Parathyroid adenoma (tissue), 2 donors: ENCODE data around the gene APOE.

Experiments used
- H2AFZ ChIP-seq: fragments of 300-600 bp; sonication (generic); one replicate; pipeline ENCODE4 v1.7.0; 2017; ENCODE audit warnings: antibody characterized with exemption, mild to moderate bottlenecking
- H3K27ac ChIP-seq: fragments of 300-600 bp; sonication (generic); one replicate; pipeline ENCODE4 v1.7.0; 2017
- H3K27me3 ChIP-seq: fragments of 300-600 bp; sonication (generic); one replicate; pipeline ENCODE4 v1.7.0; 2017; ENCODE audit warnings: low read length; ENCODE audit not compliant: control insufficient read depth, insufficient read depth
- H3K36me3 ChIP-seq: fragments of 300-600 bp; sonication (generic); one replicate; pipeline ENCODE4 v1.7.0; 2017; ENCODE audit warnings: low read length; ENCODE audit not compliant: control insufficient read depth, insufficient read depth
- H3K4me1 ChIP-seq: fragments of 300-600 bp; sonication (generic); one replicate; pipeline ENCODE4 v1.7.0; 2017; ENCODE audit warnings: control low read depth
- H3K4me2 ChIP-seq: fragments of 300-600 bp; sonication (generic); one replicate; pipeline ENCODE4 v1.7.0; 2017; ENCODE audit warnings: low read length
- H3K4me3 ChIP-seq: fragments of 300-600 bp; sonication (generic); one replicate; pipeline ENCODE4 v1.7.0; 2017; ENCODE audit warnings: low read depth, low read length
- H3K79me2 ChIP-seq: fragments of 300-600 bp; sonication (generic); one replicate; pipeline ENCODE4 v1.7.0; 2017; ENCODE audit warnings: control low read depth
- H3K9ac ChIP-seq: fragments of 300-600 bp; sonication (generic); one replicate; pipeline ENCODE4 v1.7.0; 2017; ENCODE audit warnings: mild to moderate bottlenecking
- H3K9me3 ChIP-seq: fragments of 300-600 bp; sonication (generic); one replicate; pipeline ENCODE4 v1.7.0; 2017; ENCODE audit warnings: low read length; ENCODE audit not compliant: control insufficient read depth
- CTCF ChIP-seq: fragments of 300-600 bp; sonication (generic); IDR thresholded peaks from one replicate; pipeline ENCODE4 v1.7.0; 2017; ENCODE audit warnings: antibody characterized with exemption, mild to moderate bottlenecking
- donor health status: primary hyperparathyroidism.

Gene APOE

GRCh38 chr19:44890366-44891015, 15.1 kb upstream of the APOE start:
- Histone ChIP-seq H3K27me3 (no peaks in the 10 kb centered on the region), H3K4me3 (peak overlapping the region; percentile 71), H3K4me1 (peaks cover 15% of the 10 kb centered on the region), H3K27ac (peak overlapping the region; percentile 92), H3K36me3 (no peaks in the 10 kb centered on the region), H3K9ac (no peak overlapping the region), H3K79me2 (peaks cover 18% of the 10 kb centered on the region), H3K9me3 (no peaks in the 10 kb centered on the region), H3K4me2 (peak overlapping the region; percentile 86), H2AFZ (peak overlapping the region; percentile 76)
- TF ChIP-seq CTCF = no peak

- no peaks in the 10 kb centered on the region for H3K36me3 ChIP-seq
- TF ChIP-seq CTCF = no peak
- no peaks in the 10 kb centered on the region for H3K9me3 ChIP-seq
These were observed 14.3 kb upstream of the APOE start, which contains the start of gene TOMM40 for GRCh38 chr19:44891016-44891882. Gene TOMM40 (plus strand): TSS chr19:44891254. CDS start chr19:44891416, 162 bp downstream.

DNA sequence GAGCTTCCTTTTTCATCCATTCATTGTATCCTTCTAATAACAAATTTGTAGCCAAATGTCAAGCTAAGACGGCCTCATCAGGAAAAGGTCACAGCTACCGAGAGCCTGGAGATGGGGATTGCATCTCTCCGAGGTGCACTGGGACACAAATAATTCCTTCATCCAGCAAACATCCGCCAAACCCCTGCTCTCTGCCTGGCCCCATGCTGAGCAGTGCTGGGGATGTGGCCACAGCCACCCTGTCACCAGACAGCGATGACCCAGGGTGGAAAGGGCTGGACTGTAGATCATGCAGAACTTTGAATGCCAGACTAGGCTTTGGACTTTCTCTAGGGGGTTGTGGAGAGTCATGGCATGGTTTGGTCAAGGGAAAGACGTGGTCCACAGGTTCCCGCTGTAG, 12.7 kb upstream of the APOE start:
- no peak overlapping the region for H3K4me3 ChIP-seq
- H3K27me3 ChIP-seq = no peaks in the 10 kb centered on the region
- H2AFZ ChIP-seq = no peak overlapping the region
- no peaks in the 10 kb centered on the region for H3K36me3 ChIP-seq
- H3K4me2 ChIP-seq = no peak overlapping the region
- H3K27ac ChIP-seq = no peak overlapping the region
- H3K4me1 ChIP-seq = peaks cover 15% of the 10 kb centered on the region
- no peak overlapping the region for H3K9ac ChIP-seq
- peaks cover 21% of the 10 kb centered on the region for H3K79me2 ChIP-seq
- no peaks in the 10 kb centered on the region for H3K9me3 ChIP-seq
- TF ChIP-seq CTCF = no peak

More at GRCh38 chr19:44891016-44891882, 14.3 kb upstream of the APOE start, which contains the start of gene TOMM40:
- Histone ChIP-seq H3K27ac (peak within 1 kb of the TSS; percentile 92), H3K4me1 (peaks cover 15% of the 10 kb centered on the region), H3K4me2 (peak within 1 kb of the TSS; percentile 92), H3K79me2 (peaks cover 18% of the 10 kb centered on the region), H3K4me3 (peak within 1 kb of the TSS; percentile 71), H3K27me3 (no peaks in the 10 kb centered on the region), H3K9ac (peak within 1 kb of the TSS; percentile 69), H2AFZ (peak within 1 kb of the TSS; percentile 76)

- H3K36me3 ChIP-seq = no peaks in the 10 kb centered on the region
These were observed 12.1 kb upstream of the APOE start for GRCh38 chr19:44893332-44894051.

More at GRCh38 chr19:44893332-44894051, 12.1 kb upstream of the APOE start:
- no peak overlapping the region for H2AFZ ChIP-seq
- H3K27me3 ChIP-seq = no peaks in the 10 kb centered on the region
- no peaks in the 10 kb centered on the region for H3K9me3 ChIP-seq
- no peak overlapping the region for H3K27ac ChIP-seq
- H3K4me1 ChIP-seq = peaks cover 15% of the 10 kb centered on the region
- no peak overlapping the region for H3K4me2 ChIP-seq
- H3K4me3 ChIP-seq = no peak overlapping the region
- H3K9ac ChIP-seq = no peak overlapping the region
- peaks cover 21% of the 10 kb centered on the region for H3K79me2 ChIP-seq
- no peak for TF ChIP-seq CTCF
